Liver (tissue), 2 donors: ENCODE data around the gene JAK1.

ENCODE experiments used
- REST ChIP-seq: IDR thresholded peaks from 2 replicates; pipeline ENCODE4 v1.6.1; 2016; ENCODE audit warnings: antibody characterized with exemption, mild to moderate bottlenecking
- TF ChIP-seq, protein P1 (sequence below): fragments of 150-350 bp; IDR thresholded peaks from 2 replicates; pipeline ENCODE4 v1.5.1; 2017; ENCODE audit warnings: improper control_type of control experiment, low read depth, low read length; ENCODE audit not compliant: missing input control
- donor health status: healthy.

DNA sequence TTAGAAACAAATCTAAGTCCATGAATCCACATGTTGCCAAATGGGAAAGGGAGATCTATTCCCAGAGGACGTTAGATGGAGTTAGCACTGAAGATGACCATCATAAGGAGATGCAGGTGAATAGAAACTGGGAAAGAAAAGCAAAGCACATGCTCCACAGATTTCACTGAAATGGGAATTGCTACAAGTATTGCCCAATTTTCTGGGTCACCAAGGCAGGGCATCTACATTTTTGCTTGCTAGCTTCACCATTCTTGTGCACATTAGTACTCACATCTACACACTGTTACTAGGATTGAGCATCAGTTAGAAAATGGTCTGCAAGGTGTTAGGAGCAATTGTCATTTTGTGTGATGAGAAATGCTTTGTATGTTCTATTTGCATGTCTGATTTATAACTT is 99.1 kb downstream of the JAK1 start:
- TF ChIP-seq, protein P1, sequence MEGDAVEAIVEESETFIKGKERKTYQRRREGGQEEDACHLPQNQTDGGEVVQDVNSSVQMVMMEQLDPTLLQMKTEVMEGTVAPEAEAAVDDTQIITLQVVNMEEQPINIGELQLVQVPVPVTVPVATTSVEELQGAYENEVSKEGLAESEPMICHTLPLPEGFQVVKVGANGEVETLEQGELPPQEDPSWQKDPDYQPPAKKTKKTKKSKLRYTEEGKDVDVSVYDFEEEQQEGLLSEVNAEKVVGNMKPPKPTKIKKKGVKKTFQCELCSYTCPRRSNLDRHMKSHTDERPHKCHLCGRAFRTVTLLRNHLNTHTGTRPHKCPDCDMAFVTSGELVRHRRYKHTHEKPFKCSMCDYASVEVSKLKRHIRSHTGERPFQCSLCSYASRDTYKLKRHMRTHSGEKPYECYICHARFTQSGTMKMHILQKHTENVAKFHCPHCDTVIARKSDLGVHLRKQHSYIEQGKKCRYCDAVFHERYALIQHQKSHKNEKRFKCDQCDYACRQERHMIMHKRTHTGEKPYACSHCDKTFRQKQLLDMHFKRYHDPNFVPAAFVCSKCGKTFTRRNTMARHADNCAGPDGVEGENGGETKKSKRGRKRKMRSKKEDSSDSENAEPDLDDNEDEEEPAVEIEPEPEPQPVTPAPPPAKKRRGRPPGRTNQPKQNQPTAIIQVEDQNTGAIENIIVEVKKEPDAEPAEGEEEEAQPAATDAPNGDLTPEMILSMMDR: no peak
- TF ChIP-seq REST: no peak
